Gastrocnemius medialis (tissue), 4 donors: ENCODE data around the gene DHRS9. TPM values are rescaled to one million over a fixed set of nuclear protein-coding genes. Genes with fewer than 3 reads are reported as not detected.
"Not testable (repeated sequence)": the region's sequence is repeated elsewhere in the genome, so short reads cannot be mapped to it uniquely, and the experiment has no call there.

Experiments used
- ATAC-seq, 2 donors: fragments of 150-250 bp; one replicate each; pipeline ENCODE4 v1.9.1; 2016
- DNase-seq, 2 donors: peaks; one replicate each; pipeline ENCODE4 v3.0.0-alpha.2; 2019
- H3K27ac ChIP-seq, 4 donors: fragments of 200-600 bp; sonication (generic); 1 replicate in 1 of 4; 2 replicates in 3 of 4; pipeline ENCODE4 v1.5.1; 2016 to 2018; ENCODE audit warnings: mild to moderate bottlenecking in 2 of 4, moderate library complexity in 1 of 4
- H3K27me3 ChIP-seq, 3 donors: fragments of 200-600 bp; sonication (generic) in 2 of 3; 1 replicate in 1 of 3; 2 replicates in 2 of 3; pipeline versions ENCODE4 v1.5.1 to v1.6.0; 2016 to 2019; ENCODE audit warnings: mild to moderate bottlenecking in 1 of 3, moderate library complexity in 1 of 3
- H3K36me3 ChIP-seq, 2 donors: fragments of 200-600 bp; sonication (generic) in 1 of 2; one replicate each; pipeline ENCODE4 v1.5.1; 2017 to 2018
- H3K4me1 ChIP-seq, 2 donors: fragments of 200-600 bp; sonication (generic) in 1 of 2; one replicate each; pipeline ENCODE4 v1.5.1; 2016 to 2017; ENCODE audit warnings: mild to moderate bottlenecking in 2 of 2
- H3K4me3 ChIP-seq, 4 donors: fragments of 200-600 bp; sonication (generic) in 3 of 4; 1 replicate in 1 of 4; 2 replicates in 3 of 4; pipeline ENCODE4 v1.5.1; 2016 to 2019; ENCODE audit warnings: mild to moderate bottlenecking in 2 of 4
- H3K9me3 ChIP-seq, 3 donors: fragments of 200-600 bp; sonication (generic) in 2 of 3; 1 replicate in 1 of 3; 2 replicates in 2 of 3; pipeline ENCODE4 v1.5.1; 2016 to 2019
- POLR2A ChIP-seq, 2 donors: fragments of 450-650 bp; IDR thresholded peaks; one replicate each; pipeline ENCODE4 v1.6.1; 2017; ENCODE audit warnings: antibody characterized with exemption in 2 of 2, mild to moderate bottlenecking in 2 of 2, moderate library complexity in 2 of 2
- in situ Hi-C, 4 donors: fragments of 200-750 bp; cut with MboI; loops; one replicate each; pipeline versions ENCODE4 v1.15.0 to v1.8.0; 2017; ENCODE audit warnings: low sequenced_read_pairs in 4 of 4
- intact Hi-C: fragments of 100-400 bp; cut with DNase I; formaldehyde crosslinking; loops from one replicate; pipeline ENCODE4 v1.15.1; 2023; ENCODE audit warnings: low total_unique reads
- total RNA-seq, 4 donors: library from RNA; depleted of rRNA; stranded (reverse); fragments of >200 nt; gene quantifications; one replicate each; pipeline versions ENCODE4 v1.1.0 to v1.2.3, GENCODE V29; 2016
- TF ChIP-seq, protein P1 (sequence below), 5 experiments: fragments of 450-650 bp in 3 of 5; fragments of 200-600 bp in 2 of 5; sonication (generic) in 2 of 5; IDR thresholded peaks in 4 of 5; conservative IDR thresholded peaks in 1 of 5; 1 replicate in 4 of 5; 2 replicates in 1 of 5; pipeline ENCODE4 v1.5.1; 2016 to 2019; ENCODE audit warnings: antibody characterized with exemption in 5 of 5, mild to moderate bottlenecking in 3 of 5, moderate library complexity in 3 of 5

Gene DHRS9
- total RNA-seq, 4 donors from 2014 or later: 0.23 to 0.68 (median 0.33) TPM; not detected in 1

GRCh38 chr2:169131587-169132512 lies 62.5 kb downstream of the DHRS9 start:
- no peak overlapping the region for H3K4me3 ChIP-seq
- in situ Hi-C loops (loop anchor here in 2 of 4 donors (10.0 to 25.0 kb wide), 2 partner anchors 170 to 177 kb away; no protein-coding TSS in a partner anchor), intact Hi-C loops (loop anchor here (2.0 to 5.0 kb wide), 2 partner anchors 171 to 360 kb away; no protein-coding TSS in a partner anchor)
- ATAC-seq (peak; percentile 39 to 46), DNase-seq (no peak)
- H3K36me3 ChIP-seq: no peaks in the 10 kb centered on the region
- TF ChIP-seq POLR2A (IDR thresholded peaks at IDR 0.05): no peak
- TF ChIP-seq, protein P1, sequence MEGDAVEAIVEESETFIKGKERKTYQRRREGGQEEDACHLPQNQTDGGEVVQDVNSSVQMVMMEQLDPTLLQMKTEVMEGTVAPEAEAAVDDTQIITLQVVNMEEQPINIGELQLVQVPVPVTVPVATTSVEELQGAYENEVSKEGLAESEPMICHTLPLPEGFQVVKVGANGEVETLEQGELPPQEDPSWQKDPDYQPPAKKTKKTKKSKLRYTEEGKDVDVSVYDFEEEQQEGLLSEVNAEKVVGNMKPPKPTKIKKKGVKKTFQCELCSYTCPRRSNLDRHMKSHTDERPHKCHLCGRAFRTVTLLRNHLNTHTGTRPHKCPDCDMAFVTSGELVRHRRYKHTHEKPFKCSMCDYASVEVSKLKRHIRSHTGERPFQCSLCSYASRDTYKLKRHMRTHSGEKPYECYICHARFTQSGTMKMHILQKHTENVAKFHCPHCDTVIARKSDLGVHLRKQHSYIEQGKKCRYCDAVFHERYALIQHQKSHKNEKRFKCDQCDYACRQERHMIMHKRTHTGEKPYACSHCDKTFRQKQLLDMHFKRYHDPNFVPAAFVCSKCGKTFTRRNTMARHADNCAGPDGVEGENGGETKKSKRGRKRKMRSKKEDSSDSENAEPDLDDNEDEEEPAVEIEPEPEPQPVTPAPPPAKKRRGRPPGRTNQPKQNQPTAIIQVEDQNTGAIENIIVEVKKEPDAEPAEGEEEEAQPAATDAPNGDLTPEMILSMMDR (IDR thresholded peaks at IDR 0.05 in 4 of 5, conservative IDR thresholded peaks at IDR 0.05 in 1 of 5): peak in 4 of 5 experiments; percentile 61 to 78 (median 70)
- H3K27me3 ChIP-seq: no peaks in the 10 kb centered on the region
- H3K9me3 ChIP-seq: no peaks in the 10 kb centered on the region
- H3K27ac ChIP-seq: no peak overlapping the region
- H3K4me1 ChIP-seq: no peaks in the 10 kb centered on the region

DNA sequence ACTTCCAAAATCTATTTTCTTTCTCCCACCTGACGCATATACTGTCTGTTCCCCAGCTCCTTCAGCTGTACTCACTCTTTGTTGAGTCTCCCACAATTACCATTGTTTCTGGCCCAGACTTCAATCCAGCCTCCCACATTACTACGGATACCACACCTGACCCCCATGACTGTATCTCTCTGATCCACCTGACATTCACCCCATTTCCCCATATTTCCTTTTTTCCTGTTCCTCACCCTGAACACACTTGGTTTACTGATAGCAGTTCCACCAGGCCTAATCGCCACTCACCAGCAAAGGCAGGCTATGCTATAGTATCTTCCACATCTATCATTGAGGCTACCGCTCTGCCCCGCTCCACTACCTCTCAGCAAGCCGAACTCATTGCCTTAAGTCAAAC lies 64.9 kb downstream of the DHRS9 start:
- not testable (repeated sequence) for H3K27ac ChIP-seq, H3K9me3 ChIP-seq, ATAC-seq, H3K36me3 ChIP-seq, H3K27me3 ChIP-seq, H3K4me1 ChIP-seq, H3K4me3 ChIP-seq, DNase-seq
- intact Hi-C loops (loop anchor here (5.0 kb wide), 1 partner anchor 362 kb away; no protein-coding TSS in a partner anchor), in situ Hi-C loops (loop anchor here in 2 of 4 donors (10.0 to 25.0 kb wide), 2 partner anchors 172 to 179 kb away; no protein-coding TSS in a partner anchor)

DNA sequence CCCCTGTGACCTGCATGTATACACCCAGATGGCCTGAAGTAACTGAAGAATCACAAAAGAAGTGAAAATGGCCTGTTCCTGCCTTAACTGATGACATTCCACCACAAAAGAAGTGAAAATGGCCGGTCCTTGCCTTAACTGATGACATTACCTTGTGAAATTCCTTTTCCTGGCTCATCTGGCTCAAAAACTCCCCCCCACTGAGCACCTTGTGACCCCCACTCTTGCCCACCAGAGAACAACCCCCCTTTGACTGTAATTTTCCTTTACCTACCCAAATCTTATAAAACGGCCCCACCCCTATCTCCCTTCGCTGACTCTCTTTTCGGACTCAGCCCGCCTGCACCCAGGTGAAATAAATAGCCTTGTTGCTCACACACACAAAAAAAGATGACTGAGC lies 67.1 kb downstream of the DHRS9 start:
- H3K27ac ChIP-seq, ATAC-seq, H3K36me3 ChIP-seq, H3K27me3 ChIP-seq, H3K4me1 ChIP-seq, H3K4me3 ChIP-seq, DNase-seq, H3K9me3 ChIP-seq, intact Hi-C loops: not testable (repeated sequence)
- in situ Hi-C loops: loop anchor here in 2 of 4 donors (10.0 to 25.0 kb wide), 2 partner anchors 174 to 182 kb away; no protein-coding TSS in a partner anchor

DNA sequence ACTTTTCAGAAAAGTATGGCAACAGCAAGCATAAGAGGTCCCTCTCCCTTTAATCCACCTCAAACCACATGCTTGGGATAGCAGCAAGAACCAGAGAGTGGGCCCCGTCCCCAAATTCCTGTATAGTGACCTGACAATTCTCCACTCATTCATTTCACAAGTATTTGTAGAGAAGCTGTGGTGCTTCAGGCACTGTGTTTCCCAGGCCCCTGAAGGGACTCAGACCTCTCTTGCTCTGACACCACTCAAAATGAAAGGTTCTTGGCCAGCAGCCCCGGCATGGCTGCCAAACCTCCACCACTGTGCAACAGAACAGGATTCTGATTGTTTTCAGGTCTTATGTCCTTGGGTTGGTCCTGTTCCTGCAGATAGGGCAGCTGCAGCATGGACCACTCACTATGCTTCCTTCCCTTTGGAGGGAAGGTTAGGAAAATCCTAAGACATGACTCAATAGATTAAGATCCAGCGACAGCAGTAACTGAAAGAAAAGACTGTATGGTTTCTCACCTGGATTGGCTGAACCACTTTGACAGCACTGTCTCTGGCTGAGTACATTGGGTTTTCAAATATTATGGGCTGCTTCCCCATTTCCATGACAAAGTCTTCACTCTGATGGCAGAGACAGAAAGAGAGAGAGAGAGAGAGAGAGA lies 67.6 kb downstream of the DHRS9 start:
- no peak overlapping the region for H3K27ac ChIP-seq
- H3K9me3 ChIP-seq: no peaks in the 10 kb centered on the region
- TF ChIP-seq POLR2A (IDR thresholded peaks at IDR 0.05): no peak
- TF ChIP-seq, protein P1 (IDR thresholded peaks at IDR 0.05 in 4 of 5, conservative IDR thresholded peaks at IDR 0.05 in 1 of 5): no peak
- no peak for ATAC-seq
- no peak overlapping the region for H3K4me3 ChIP-seq
- no peaks in the 10 kb centered on the region for H3K4me1 ChIP-seq
- no peaks in the 10 kb centered on the region for H3K27me3 ChIP-seq
- DNase-seq: no peak
- in situ Hi-C loops: loop anchor here in 2 of 4 donors (10.0 to 25.0 kb wide), 2 partner anchors 175 to 182 kb away; no protein-coding TSS in a partner anchor
- no peaks in the 10 kb centered on the region for H3K36me3 ChIP-seq
- intact Hi-C loops: no loop called here

DNA sequence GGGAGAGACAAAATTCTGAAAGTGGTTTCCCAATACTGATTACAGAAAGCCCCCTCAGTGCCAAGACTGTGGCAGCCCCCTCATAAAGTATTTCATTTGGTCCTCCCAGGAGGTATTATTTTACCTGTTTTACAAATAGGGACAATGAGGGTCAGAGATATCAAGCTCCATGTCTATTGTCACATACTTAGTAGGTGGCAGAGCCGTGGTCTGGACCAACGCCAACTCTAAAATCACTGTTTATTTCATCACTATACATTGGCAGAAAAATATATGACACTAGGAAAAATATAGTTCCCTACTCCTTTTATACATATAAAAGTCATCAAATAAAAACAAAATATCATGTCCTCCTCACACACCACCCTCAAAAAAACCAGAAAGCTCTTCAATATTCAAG lies 68.6 kb downstream of the DHRS9 start:
- in situ Hi-C loops: loop anchor here in 2 of 4 donors (10.0 to 25.0 kb wide), 2 partner anchors 176 to 183 kb away; no protein-coding TSS in a partner anchor
- Histone ChIP-seq H3K4me3 (no peak overlapping the region), H3K36me3 (no peaks in the 10 kb centered on the region), H3K4me1 (no peaks in the 10 kb centered on the region), H3K27me3 (no peaks in the 10 kb centered on the region), H3K9me3 (no peaks in the 10 kb centered on the region), H3K27ac (no peak overlapping the region)
- intact Hi-C loops: no loop called here
- ATAC-seq: no peak
- no peak for DNase-seq
- TF ChIP-seq POLR2A (IDR thresholded peaks at IDR 0.05): no peak
- TF ChIP-seq, protein P1 (IDR thresholded peaks at IDR 0.05 in 4 of 5, conservative IDR thresholded peaks at IDR 0.05 in 1 of 5): no peak
